RWPE1 (cell line): ENCODE data around the gene LSS.

Experiments
- CTCF ChIA-PET: fragments of 350-600 bp; sonication (Branson Sonifier 250); formaldehyde crosslinking; extraction: SDS; loops from one replicate; lab custom pipeline; 2021; lab: Yijun Ruan, JAX
- POLR2A ChIA-PET: fragments of 400-600 bp; formaldehyde crosslinking; extraction: SDS; loops from one replicate; lab custom pipeline; 2020; ENCODE audit warnings: antibody characterized with exemption; ENCODE audit not compliant: low non-redundant PET; lab: Yijun Ruan, JAX
- DNase-seq: peaks from one replicate; pipeline ENCODE4 v3.0.0; 2012; ENCODE audit warnings: low spot score
- H3K27ac ChIP-seq: fragments of 450-650 bp; 2 replicates; pipeline ENCODE4 v1.5.1; 2017
- TF ChIP-seq, protein P1 (sequence below): fragments of 450-650 bp; conservative IDR thresholded peaks from 2 replicates; pipeline ENCODE4 v1.5.1; 2017; ENCODE audit warnings: low read depth, mild to moderate bottlenecking

The LSS gene

DNA sequence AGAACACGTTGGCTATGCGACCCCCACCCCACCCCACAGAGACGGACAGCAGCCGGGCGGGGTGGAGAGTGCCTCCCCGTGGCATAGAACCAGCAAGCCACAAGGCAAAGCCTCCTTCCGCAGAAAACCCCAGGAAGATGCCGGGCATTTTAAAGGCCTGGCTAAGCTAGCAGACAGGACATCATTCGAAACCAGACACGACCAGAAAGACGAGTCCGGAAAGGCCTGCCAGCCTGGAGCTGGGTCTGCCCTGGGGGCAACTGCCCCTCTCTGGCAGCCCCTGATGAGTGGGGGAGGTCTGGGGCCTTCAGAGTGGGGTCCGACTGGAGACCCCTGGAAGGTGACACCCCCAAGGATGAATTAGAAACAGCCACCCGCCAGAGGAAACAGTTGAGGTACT, 81.7 kb downstream of the LSS start:
- ChIA-PET POLR2A (no interaction called here), CTCF (interaction anchor here (0.5 kb wide), 1 partner anchor 485 kb away, joined by 4 read pairs; no protein-coding TSS in a partner anchor)
- DNase-seq: no peak
- TF ChIP-seq, protein P1, sequence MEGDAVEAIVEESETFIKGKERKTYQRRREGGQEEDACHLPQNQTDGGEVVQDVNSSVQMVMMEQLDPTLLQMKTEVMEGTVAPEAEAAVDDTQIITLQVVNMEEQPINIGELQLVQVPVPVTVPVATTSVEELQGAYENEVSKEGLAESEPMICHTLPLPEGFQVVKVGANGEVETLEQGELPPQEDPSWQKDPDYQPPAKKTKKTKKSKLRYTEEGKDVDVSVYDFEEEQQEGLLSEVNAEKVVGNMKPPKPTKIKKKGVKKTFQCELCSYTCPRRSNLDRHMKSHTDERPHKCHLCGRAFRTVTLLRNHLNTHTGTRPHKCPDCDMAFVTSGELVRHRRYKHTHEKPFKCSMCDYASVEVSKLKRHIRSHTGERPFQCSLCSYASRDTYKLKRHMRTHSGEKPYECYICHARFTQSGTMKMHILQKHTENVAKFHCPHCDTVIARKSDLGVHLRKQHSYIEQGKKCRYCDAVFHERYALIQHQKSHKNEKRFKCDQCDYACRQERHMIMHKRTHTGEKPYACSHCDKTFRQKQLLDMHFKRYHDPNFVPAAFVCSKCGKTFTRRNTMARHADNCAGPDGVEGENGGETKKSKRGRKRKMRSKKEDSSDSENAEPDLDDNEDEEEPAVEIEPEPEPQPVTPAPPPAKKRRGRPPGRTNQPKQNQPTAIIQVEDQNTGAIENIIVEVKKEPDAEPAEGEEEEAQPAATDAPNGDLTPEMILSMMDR: no peak
- peak overlapping the region; percentile 21 for H3K27ac ChIP-seq

DNA sequence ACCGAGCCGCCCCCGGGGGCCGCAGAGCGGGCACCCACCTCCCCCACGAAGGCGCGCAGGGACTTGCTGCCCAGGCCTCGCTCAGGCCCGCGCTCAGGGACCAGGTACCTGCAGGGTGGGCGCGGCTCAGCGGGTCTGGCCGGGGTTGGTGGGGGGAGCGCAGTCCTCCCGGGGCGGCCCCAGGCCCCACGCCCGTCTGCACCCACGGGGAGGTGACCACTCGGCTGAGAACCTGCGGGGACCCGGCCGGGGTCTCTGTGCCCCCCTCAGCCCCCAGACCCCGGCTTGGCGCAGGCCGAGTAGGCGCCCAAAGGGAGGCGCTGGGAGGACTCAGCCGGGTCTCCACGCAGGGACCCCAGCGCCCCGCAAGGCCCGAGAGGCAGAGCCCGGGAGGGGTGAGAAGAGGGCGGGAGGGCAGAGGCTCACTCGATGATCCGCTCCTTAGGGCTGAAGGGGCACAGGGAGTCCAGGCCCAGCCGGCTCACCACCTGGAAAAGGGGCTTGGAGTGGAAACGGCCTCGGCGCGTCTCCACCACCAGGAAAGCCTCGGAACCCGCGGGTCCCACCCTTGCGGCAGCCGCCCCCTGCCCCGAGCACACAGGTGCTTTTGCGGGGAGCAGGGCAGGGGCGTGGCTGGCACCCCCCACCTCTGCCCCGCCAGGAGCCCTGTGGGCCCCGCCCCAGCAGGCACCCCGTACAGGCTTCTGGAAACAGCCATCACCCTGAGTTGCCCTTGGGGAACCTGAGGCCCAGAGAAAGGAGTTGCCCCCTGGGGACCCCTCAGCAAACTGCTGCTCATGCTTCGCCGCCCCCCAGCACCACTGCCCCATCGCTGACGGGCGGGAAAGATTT, 82.5 kb downstream of the LSS start:
- TF ChIP-seq, protein P1: no peak
- POLR2A ChIA-PET: no interaction called here
- peak overlapping the region; percentile 21; the same call in 1 of the 2 replicates for H3K27ac ChIP-seq
- CTCF ChIA-PET: no interaction called here
- DNase-seq: no peak

DNA sequence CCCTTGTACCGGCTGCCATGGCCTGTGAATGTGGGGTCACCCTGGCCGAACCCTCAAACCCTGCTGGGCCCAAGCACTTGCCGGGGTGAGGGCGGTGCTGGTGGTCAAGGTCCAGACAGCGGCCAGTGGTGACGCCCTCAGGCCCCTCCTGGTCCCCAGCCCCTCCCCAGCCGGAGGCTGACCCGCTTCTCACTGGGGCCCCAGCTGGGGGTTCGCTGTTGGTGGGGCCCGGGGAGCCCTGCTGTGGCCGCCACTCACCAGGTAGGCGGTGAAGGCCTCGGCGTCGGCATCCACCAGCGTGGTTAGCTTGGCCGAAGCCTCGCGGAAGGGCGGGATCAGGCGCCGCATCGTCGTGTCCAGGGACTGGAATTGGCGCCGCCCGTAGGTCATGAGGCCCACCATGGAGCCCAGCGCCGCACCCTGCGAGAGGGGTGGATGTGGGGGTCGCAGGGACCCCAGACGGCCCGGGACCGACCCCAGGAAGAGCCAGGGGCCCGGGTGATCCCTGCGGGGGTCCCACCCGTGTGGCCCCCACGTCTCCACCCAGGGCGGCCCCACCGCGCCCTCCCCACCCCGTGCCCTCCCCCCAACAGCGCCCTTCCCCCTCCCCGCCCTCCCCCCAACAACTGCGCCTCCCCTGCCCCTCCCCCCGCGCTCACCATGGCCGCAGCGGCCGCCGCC, 83.3 kb downstream of the LSS start:
- POLR2A ChIA-PET: no interaction called here
- TF ChIP-seq, protein P1: no peak
- DNase-seq: no peak
- CTCF ChIA-PET: no interaction called here
- peak overlapping the region; percentile 60 for H3K27ac ChIP-seq

DNA sequence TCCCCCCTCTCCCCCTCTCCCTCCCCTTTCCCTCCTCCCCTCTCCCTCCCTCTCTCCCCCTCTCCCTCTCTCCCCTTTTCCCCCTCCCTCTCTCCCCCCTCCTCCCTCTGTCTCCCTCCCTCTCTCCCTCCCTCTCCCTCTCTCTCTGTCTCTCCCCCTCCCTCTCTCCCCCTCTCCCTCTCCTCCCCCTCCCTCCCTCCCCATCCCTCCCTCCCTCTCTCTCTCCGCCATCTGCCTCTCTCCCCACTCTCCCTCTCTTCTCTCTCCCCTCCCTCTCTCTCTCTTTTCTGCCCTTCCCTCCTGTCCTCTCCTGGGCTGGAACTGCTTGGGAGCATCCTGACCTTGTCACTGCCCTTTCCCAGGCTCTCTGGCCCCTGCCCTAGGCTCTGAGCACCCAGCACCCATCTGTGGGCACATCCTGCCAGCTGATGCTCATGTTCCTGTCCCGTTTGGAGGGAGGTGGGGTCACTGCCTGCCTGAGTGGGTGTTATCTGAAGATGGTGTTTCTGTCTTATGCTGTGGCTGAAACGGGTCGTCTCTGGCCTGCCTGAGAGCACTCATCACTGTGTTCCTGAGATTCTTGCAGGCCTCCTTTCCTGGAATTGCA, 84.0 kb downstream of the LSS start:
- no peak for DNase-seq
- ChIA-PET POLR2A (no interaction called here), CTCF (interaction anchor here (0.7 to 2.0 kb wide), 6 partner anchors 14 to 174 kb away, joined by 3 to 12 read pairs (median 4); no protein-coding TSS in a partner anchor)
- H3K27ac ChIP-seq: peak overlapping the region; percentile 79
- TF ChIP-seq, protein P1: no peak

DNA sequence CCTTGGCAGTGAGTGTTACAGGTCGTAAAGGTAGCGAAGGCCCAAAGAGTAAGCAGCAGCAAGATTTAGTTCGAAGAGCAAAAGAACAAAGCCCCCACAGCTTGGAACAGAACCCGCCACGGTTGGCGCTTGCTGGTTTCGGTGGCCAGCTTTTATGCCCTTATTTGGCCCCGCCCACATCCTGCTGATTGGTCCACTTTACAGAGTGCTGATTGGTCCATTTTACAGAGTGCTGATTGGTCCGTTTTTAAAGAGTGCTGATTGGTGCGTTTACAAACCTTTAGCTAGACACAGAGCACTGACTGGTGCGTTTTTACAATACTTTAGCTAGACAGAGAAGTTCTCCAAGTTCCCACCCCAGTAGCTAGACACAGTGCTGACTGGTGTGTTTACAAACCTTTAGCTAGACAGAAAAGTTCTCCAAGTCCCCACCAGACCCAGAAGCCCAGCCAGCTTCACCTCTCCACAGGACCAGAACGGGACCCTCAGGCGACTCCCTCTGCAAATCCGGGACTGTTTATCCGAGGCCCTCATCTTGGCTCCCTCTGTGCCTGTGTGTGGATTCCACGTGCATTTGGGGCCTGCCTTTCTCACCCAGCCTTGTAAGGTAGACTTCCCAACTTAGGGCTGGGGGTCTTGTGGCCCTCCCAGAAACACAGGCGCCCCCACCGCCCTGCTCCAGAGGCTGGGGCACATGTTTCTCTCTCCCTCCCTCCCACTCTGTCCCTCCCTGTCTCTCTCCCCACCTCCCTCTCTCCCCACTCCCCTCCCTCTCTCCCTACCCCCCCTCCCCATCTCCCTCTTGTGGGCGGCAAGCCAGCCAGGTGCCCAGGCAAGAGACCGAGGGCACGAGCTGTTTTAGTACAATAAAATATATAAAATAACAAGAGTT, 85.7 kb downstream of the LSS start:
- CTCF ChIA-PET: interaction anchor here (0.5 to 2.0 kb wide), 14 partner anchors 11 to 211 kb away, joined by 3 to 12 read pairs (median 4); no protein-coding TSS in a partner anchor

More for the DNA sequence above, 85.7 kb downstream of the LSS start:
- peak overlapping the region; percentile 79 for H3K27ac ChIP-seq
- DNase-seq: no peak
- TF ChIP-seq, protein P1: no peak
- POLR2A ChIA-PET: interaction anchor here (1.0 kb wide), 1 partner anchor 143 kb away, joined by 4 read pairs; the partner anchor contains the start of gene YBEY
